A549 (cell line): Measurements from ENCODE around the gene TAC3.

Source experiments
- JUNB ChIP-seq: fragments of >200 bp; sonication (Bioruptor Twin); formaldehyde crosslinking; IDR thresholded peaks from 2 replicates; pipeline ENCODE4 v1.6.1; 2016
- POLR2AphosphoS2 ChIP-seq: conservative IDR thresholded peaks from 2 replicates; pipeline ENCODE4 v1.6.1; 2012; ENCODE audit warnings: low read length, improper control_type of control experiment, inconsistent platforms
- SMC3 ChIP-seq: fragments of >200 bp; sonication (Bioruptor Twin); formaldehyde crosslinking; IDR thresholded peaks from 3 replicates; pipeline ENCODE4 v1.6.1; 2018; ENCODE audit warnings: inconsistent platforms
- ZC3H11A ChIP-seq: fragments of 450-650 bp; IDR thresholded peaks from 2 replicates; pipeline ENCODE4 v1.6.1; 2014; ENCODE audit warnings: antibody characterized with exemption, mild to moderate bottlenecking
- TF ChIP-seq, protein P1 (sequence below): fragments of >200 bp; sonication (Bioruptor Twin); formaldehyde crosslinking; IDR thresholded peaks from 3 replicates; pipeline ENCODE4 v1.5.1; 2016
- TF ChIP-seq, protein P2 (sequence below): IDR thresholded peaks from 2 replicates; pipeline ENCODE4 v1.6.1; 2012

DNA sequence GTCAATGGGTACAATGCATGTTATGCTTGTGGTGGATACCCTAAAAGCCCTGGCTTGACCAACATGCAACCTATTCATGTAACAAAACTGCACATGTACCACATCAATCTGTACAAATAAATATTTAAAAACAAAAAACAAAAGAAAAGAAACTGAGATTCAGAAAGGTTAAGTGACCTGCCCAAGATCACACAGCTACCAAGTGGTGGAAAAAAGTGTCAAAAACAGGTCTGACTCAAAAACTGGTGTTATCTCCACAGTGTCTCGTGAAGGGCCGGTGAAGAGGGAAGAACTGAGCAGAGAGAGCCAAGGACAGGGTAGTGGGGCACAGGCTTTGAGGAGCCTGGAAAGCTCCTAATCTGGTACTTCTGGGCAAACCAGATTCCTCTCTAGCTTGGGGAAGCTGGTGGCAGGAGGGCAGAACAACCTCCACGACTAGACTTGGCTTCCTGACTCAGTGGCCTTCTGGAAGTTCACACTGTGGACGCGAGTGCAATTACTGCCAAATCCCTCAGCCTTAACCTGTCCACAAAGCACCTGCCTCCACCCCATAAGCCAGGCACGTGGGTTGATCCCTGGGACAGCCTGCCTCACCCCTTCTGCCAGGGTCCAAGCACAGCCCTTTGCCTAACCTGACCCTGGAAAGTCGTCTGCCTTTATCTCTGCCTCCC is 25.5 kb downstream of the TAC3 start:
- no peak for TF ChIP-seq POLR2AphosphoS2
- TF ChIP-seq, protein P1, sequence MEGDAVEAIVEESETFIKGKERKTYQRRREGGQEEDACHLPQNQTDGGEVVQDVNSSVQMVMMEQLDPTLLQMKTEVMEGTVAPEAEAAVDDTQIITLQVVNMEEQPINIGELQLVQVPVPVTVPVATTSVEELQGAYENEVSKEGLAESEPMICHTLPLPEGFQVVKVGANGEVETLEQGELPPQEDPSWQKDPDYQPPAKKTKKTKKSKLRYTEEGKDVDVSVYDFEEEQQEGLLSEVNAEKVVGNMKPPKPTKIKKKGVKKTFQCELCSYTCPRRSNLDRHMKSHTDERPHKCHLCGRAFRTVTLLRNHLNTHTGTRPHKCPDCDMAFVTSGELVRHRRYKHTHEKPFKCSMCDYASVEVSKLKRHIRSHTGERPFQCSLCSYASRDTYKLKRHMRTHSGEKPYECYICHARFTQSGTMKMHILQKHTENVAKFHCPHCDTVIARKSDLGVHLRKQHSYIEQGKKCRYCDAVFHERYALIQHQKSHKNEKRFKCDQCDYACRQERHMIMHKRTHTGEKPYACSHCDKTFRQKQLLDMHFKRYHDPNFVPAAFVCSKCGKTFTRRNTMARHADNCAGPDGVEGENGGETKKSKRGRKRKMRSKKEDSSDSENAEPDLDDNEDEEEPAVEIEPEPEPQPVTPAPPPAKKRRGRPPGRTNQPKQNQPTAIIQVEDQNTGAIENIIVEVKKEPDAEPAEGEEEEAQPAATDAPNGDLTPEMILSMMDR: no peak
- TF ChIP-seq, protein P2, sequence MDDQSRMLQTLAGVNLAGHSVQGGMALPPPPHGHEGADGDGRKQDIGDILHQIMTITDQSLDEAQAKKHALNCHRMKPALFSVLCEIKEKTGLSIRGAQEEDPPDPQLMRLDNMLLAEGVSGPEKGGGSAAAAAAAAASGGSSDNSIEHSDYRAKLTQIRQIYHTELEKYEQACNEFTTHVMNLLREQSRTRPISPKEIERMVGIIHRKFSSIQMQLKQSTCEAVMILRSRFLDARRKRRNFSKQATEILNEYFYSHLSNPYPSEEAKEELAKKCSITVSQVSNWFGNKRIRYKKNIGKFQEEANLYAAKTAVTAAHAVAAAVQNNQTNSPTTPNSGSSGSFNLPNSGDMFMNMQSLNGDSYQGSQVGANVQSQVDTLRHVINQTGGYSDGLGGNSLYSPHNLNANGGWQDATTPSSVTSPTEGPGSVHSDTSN: no peak
- TF ChIP-seq ZC3H11A: no peak
- no peak for TF ChIP-seq JUNB
- TF ChIP-seq SMC3: no peak
